ENCODE measurements around the gene HERC4.
A peak's percentile ranks its signal among the peaks of the same experiment; 100 is the strongest.
"Not testable (repeated sequence)": the region's sequence is repeated elsewhere in the genome, so short reads cannot be mapped to it uniquely, and the experiment has no call there.

The HERC4 gene

GRCh38 chr10:67969875-67970274 is 105.2 kb downstream of the HERC4 start:
- no peak for DNase-seq (ENCODE audit: low read depth, low spot score)

DNA sequence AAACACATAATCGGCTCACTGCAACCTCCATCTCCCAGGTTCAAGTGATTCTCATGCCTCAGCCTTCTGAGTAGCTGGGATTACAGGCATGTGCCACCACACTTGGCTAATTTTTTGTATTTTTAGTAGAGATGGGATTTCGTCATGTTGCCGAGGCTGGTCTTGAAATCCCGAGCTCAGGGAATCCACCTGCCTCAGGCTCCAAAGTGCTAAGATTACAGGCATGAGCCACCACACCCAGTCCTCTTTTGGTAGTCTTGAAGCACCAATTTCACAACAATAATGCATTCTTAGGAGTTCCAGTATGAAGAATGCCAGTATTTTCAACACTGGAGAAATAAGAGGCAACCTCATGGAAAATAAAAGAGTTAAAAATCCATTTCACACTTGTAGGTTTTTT is 109.0 kb downstream of the HERC4 start:
- DNase-seq (ENCODE audit: low read depth, low spot score), result not testable (repeated sequence)

DNA sequence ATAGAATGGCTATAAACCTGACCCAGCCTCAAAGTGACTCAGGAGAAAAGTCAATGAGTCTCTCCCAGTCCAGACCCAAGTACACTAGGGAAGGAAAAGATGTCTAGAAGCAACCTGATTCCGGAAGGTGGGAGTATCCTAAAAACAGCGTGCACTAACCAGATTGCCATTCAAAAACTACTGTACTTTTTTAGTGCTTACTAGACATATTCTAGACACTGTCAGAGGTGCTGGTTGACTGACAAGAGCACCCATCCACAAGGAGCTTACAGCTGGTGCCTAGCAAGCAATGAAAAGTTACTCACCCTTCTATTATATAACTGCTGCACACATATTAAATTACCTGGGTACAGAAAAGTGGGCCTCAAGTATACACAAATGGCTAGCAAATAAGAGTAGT is 109.6 kb downstream of the HERC4 start:
- no peak for DNase-seq (ENCODE audit: low read depth, low spot score)

GRCh38 chr10:67959839-67960476 is 115.1 kb downstream of the HERC4 start:
- no peak for DNase-seq (ENCODE audit: low read depth, low spot score)

DNA sequence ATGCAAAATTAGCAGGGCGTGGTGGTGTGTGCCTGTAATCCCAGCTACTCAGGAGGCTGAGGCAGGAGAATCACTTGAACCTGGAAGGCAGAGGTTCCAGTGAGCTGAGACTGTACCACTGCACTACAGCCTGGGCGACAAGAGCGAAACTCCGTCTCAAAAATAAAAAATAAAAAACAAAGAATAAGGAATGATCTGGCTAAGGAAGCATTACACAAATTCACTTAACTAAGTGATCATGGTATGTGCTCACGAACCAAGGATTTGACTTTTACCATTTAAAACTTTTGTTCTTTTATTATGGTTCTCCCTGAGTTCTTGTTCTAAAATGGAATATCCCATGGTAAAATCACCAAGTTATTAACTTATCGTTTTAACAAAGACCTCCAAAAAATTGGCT is 119.5 kb downstream of the HERC4 start:
- no peak for DNase-seq (ENCODE audit: low read depth, low spot score)

DNA sequence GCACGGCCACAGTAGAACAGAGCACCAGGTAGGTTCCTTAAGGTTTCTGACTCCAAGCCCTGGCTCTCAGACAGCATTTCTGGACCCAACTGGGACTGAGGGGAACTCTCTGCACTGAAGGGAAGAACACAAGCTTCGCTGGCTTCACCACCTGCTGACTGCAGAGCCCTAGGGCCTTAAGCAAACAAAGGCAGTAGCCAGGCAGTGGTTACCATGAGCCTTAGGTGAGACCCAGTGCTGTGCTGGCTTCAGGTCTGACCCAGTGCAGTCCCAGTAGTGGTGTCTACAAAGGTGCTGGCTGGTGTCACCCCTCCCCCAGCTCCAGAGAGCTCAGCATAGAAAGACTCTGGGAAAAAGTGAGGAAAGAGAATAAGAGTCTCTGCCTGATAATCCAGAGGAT is 131.2 kb downstream of the HERC4 start:
- DNase-seq (ENCODE audit: low read depth, low spot score), result peak; percentile 69

DNA sequence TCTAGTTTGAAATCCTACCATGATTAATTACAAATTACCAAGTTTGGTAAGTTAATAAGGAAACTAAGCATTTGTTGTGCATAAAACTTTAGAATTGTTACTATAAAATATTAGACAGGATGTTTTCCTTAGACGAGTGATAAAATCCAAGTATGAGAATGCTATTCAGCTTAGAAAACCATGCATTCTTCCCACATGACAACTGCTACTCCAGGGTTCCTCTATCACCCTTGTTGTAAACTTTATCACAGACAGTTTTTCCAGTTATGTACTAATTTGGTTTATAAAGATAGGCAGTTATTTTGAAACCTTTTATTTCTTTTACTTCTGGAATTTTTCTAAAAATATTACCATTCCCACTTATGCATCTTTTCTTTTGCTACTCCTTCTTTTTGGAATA is 138.7 kb downstream of the HERC4 start:
- no peak for DNase-seq (ENCODE audit: low read depth, low spot score)

DNA sequence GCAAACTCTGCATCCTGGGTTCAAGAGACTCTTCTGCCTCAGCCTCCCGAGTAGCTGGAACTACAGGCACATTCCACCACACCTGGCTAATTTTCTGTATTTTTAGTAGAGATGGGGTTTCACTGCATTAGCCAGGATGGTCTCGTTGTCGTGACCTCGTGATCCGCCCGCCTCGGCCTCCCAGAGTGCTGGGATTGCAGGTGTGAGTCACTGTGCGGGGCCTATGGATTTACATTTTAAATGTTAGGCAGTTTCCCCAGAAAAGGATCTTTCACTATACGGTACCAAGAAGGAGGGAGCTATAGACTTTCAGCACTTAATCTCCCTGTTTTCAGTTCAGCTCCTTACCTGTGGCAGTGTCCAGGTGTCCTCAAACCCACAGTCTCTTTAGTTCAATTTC is 139.9 kb downstream of the HERC4 start:
- DNase-seq (ENCODE audit: low read depth, low spot score), result no peak

GRCh38 chr10:67934336-67934735 is 140.7 kb downstream of the HERC4 start:
- DNase-seq (ENCODE audit: low read depth, low spot score), result no peak

DNA sequence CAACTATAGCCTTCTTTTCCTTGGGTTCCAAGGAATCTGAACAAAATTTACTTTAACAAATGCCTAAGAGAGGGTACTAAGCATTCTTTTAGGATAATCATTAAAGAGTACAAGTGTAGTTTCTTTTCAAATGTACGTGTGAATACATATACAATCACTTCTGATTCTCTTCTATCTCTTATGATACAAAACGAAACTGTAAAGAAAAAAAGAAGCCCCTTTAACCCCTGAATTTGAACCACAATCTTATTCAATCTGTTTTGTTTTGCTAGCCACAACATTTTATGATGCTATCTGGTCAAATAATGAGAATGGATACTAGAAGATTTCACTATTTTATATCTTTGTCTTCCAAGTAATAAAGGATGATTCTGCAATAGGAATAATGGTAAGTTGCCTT is 141.9 kb downstream of the HERC4 start:
- DNase-seq (ENCODE audit: low read depth, low spot score), result no peak

- no peak for DNase-seq (ENCODE audit: low read depth, low spot score)
Measured at GRCh38 chr10:67926951-67927350, 148.1 kb downstream of the HERC4 start.

DNA sequence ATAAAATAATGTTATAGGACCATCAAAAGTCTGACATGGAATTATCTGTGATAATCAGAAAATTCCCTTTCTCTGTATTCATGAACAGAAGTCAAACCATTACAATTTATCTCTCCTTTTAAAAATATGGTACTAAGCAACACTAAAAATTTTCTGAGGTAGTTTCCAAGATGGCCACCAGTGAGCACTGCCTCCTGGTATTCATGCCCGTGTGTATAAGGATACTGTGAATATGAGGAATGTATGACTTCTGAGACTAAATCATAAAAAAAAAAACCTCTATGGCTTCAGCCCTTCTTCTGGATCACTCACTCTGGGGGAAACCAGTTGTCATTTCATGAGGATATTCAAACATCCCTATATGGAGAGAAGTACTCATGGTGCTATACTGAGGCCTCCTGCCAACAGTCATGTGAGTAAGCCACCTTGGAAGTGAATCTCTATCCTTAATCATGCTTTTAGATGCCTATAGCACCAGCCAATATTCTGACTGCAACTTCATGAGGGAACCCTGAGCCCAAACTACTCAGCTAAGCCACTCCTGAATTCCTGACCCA is 149.6 kb downstream of the HERC4 start:
- no peak for DNase-seq (ENCODE audit: low read depth, low spot score)

GRCh38 chr10:67924136-67924535 is 150.9 kb downstream of the HERC4 start:
- no peak for DNase-seq (ENCODE audit: low read depth, low spot score)

DNA sequence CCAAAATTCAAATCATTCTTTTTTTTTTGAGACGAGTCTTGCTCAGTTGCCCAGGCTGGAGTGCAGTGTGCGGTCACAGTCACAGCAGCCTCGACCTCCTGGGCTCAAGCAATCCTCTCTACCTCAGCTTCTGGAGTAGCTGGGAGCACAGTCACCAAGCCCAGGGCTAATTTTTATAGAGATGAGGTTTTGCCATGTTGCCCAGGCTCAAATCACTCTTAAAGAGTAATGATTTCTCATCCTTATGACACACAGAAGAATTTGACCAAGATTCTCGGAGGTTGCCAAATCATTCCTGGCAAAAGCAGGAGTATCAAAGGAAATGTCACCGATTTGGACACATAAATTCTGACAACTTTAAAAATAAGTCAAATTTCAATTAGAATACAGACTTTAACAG is 151.5 kb downstream of the HERC4 start:
- DNase-seq (ENCODE audit: low read depth, low spot score), result no peak

GRCh38 chr10:67921065-67921464 is 154.0 kb downstream of the HERC4 start:
- no peak for DNase-seq (ENCODE audit: low read depth, low spot score)

DNA sequence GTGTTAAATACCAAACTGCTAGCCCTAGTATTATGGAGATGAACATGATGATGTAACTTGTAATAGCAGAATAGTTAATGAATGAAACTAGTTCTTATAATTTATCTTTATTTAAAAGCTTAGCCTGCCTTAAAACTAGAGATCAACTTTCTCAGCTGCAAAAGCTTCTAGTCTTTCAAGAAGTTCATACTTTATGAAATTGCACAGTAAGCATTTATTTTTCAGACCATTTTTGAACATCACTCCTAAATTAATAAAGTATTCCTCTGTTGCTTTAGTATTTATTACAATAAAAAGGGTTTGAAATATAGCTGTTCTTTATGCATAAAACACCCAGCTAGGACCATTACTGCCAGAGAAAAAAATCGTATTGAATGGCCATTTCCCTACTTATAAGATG is 157.4 kb downstream of the HERC4 start:
- no peak for DNase-seq (ENCODE audit: low read depth, low spot score)

DNA sequence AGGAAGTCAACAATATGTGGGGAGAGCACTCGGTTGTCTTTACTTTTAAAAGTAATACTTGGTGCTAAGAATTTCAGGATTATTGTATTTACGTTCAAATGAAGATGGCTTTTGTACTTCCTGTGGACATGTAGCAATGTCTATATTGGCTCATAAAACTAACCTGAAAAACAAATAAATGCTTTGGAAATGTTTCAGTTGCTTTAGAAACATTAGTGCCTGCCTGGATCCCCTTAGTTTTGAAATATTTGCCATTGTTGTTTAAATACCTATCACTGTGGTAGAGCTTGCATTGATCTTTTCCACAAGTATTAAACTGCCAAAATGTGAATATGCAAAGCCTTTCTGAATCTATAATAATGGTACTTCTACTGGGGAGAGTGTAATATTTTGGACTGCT is 157.9 kb downstream of the HERC4 start:
- no peak for DNase-seq (ENCODE audit: low read depth, low spot score)

DNA sequence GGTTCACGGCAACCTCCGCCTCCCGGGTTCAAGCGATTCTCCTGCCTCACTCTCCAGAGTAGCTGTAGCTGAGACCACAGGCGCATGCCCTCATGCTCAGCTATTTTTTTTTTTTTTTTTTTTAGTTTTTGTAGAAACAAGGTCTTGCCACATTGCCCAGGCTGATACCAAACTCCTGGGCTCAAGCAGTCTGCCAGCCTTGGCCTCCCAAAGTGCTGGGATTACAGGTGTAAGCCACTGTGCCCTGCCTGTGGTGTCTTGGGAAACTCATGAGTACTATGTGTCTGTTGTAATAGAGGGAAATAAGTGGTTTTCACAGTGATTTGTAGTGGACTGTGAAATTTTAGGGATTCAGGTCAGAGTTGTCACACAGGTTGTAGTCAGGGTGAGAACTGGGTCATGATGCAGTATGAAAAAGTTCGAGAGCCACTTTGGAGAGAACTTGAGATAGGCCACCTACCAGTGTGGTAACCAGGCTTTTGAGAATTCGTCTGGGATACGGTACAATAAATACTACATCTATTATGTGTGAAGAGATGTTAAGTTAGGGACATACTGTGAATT is 160.2 kb downstream of the HERC4 start:
- DNase-seq (ENCODE audit: low read depth, low spot score), result no peak

DNA sequence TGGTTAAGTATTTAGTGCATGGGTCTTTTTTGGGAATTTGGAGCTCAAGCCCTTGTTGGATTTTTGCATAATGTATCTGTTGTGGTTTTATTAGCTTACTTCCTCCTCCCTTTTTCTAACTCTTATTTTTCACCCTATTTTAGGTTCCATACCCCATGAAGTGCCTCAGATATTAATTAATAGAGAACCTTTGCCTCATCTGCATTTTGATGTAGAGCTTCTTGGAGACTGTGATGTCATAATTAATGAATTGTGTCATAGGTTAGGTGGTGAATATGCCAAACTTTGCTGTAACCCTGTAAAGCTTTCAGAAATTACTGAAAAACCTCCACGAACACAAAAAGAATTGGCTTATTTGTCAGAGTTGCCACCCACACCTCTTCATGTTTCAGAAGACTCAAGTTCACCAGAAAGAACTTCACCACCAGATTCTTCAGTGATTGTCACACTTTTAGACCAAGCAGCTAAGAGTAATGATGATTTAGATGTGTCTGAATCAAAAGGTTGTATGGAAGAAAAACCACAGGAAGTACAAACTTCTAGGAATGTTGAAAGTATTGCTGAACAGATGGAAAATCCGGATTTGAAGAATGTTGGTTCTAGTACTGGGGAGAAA is 162.6 kb downstream of the HERC4 start:
- no peak for DNase-seq (ENCODE audit: low read depth, low spot score)

- no peak for DNase-seq (ENCODE audit: low read depth, low spot score)
Measured at GRCh38 chr10:67903581-67903980, 171.5 kb downstream of the HERC4 start.

DNA sequence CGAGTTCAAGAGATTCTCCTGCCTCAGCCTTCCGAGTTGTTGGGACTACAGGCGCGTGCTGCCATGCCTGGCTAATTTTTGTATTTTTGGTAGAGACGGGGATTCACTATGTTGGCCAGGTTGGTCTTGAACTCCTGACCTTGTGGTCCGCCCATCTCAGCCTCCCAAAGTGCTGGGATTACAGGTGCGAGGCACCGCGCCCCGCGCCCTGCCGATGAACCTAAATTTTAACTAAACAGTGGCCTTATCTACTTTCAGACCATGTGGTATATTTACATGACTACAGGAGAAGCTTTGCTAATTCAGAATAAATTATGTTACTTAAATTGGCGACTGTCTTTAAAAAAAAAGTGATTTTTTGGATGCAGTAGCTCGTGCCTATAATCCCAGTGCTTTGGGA is 181.4 kb downstream of the HERC4 start:
- DNase-seq (ENCODE audit: low read depth, low spot score), result no peak

DNA sequence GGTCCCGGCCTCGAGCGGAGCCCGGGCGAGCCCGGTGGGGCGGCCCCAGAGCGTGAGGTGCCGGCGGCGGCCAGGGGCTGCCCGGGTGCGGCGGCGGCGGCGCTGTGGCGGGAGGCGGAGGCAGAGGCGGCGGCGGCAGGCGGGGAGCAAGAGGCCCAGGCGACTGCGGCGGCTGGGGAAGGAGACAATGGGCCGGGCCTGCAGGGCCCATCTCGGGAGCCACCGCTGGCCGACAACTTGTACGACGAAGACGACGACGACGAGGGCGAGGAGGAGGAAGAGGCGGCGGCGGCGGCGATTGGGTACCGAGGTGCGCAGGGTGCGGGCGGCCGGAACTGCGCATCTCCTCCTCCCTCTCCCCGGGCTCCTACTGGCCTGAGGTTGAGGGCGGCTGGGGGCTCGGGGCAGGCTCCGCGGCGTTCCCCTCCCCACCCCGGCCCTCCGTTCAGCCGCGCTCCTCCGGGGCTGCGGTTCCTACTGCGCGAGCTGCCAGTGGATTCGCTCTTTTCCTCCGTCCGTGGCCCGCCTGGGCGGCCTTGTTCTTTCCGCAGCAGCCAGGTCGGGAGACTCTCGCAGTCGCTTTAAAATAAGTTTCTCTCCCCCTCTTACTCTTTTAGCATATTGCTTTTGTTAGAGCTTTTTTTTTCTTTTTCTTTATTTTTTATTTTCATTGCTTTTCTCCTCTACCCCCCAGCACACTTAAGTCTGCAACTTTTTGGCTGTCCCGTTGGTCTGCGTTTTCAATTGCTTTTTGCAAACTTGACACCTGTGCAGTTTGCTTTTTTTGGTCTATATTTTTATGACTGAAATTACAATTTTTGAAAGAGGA is 190.0 kb downstream of the HERC4 start:
- peak; percentile 88 for DNase-seq (ENCODE audit: low read depth, low spot score)

Measured in ELF-1 (cell line).